Esophagus muscularis mucosa (tissue), 4 donors: ENCODE results near the gene AAR2. TPM values are rescaled to one million over a fixed set of nuclear protein-coding genes. Genes with fewer than 3 reads are reported as not detected.

Experiments
- DNase-seq: peaks from one replicate; pipeline ENCODE4 v3.0.0-alpha.2; 2017; ENCODE audit errors: extremely low spot score
- H3K27ac ChIP-seq, 4 donors: fragments of 200-600 bp; sonication (generic); replicated peaks in 1 of 4; 1 replicate in 3 of 4; 2 replicates in 1 of 4; pipeline ENCODE4 v1.5.1; 2016 to 2019; ENCODE audit warnings: mild to moderate bottlenecking in 1 of 4
- H3K27me3 ChIP-seq, 4 donors: fragments of 200-600 bp; sonication (generic); one replicate each; pipeline versions ENCODE4 v1.5.1 to v1.6.0; 2016 to 2019
- H3K36me3 ChIP-seq, 4 donors: fragments of 200-600 bp; sonication (generic); one replicate each; pipeline ENCODE4 v1.5.1; 2016 to 2019
- H3K4me1 ChIP-seq, 4 donors: fragments of 200-600 bp; sonication (generic); one replicate each; pipeline ENCODE4 v1.5.1; 2016 to 2019
- H3K4me3 ChIP-seq, 4 donors: fragments of 200-600 bp; sonication (generic); 1 replicate in 2 of 4; 2 replicates in 2 of 4; pipeline ENCODE4 v1.5.1; 2016 to 2019; ENCODE audit warnings: mild to moderate bottlenecking in 4 of 4, moderate library complexity in 1 of 4
- H3K9me3 ChIP-seq, 4 donors: fragments of 200-600 bp; sonication (generic); 1 replicate in 3 of 4; 2 replicates in 1 of 4; pipeline ENCODE4 v1.5.1; 2016 to 2019
- CTCF ChIP-seq, 3 experiments: fragments of 200-600 bp in 2 of 3; fragments of 450-650 bp in 1 of 3; sonication (generic) in 2 of 3; IDR thresholded peaks; one replicate each; pipeline ENCODE4 v1.5.1; 2017 to 2019; ENCODE audit warnings: antibody characterized with exemption in 3 of 3, mild to moderate bottlenecking in 2 of 3, moderate library complexity in 1 of 3
- EP300 ChIP-seq: sonication (generic); formaldehyde crosslinking; IDR thresholded peaks from one replicate; pipeline ENCODE4 v1.6.1; 2017; ENCODE audit warnings: antibody characterized with exemption
- POLR2A ChIP-seq: fragments of 450-650 bp; IDR thresholded peaks from one replicate; pipeline ENCODE4 v1.6.1; 2017; ENCODE audit warnings: antibody characterized with exemption, moderate library complexity, mild to moderate bottlenecking, low read depth
- POLR2AphosphoS5 ChIP-seq, 2 donors: sonication (generic); formaldehyde crosslinking; IDR thresholded peaks; one replicate each; pipeline ENCODE4 v1.6.1; 2017; ENCODE audit warnings: antibody characterized with exemption in 2 of 2
- WGBS: methylation state at CpG from one replicate; pipeline ENCODE4 v1.1.5; 2018; 5-methylcytosine and 5-hydroxymethylcytosine counted together
- intact Hi-C: fragments of 100-400 bp; cut with DNase I; formaldehyde crosslinking; loops from one replicate; pipeline ENCODE4 v1.15.1; 2023
- total RNA-seq, 4 donors: library from RNA; depleted of rRNA; stranded (reverse); fragments of >200 nt; gene quantifications; one replicate each; pipeline versions ENCODE4 v1.1.0 to v1.2.1, GENCODE V29; 2016

The AAR2 gene
- total RNA-seq, 4 donors from 2014 or later: 37.8 to 53.7 (median 47.2) TPM

GRCh38 chr20:36208257-36208656, 28.0 kb upstream of the AAR2 start:
- H3K36me3 ChIP-seq: peaks cover 0 to 81% (median 44%) of the 10 kb centered on the region in 4 donors
- H3K4me1 ChIP-seq: peaks cover 0 to 2% (median 0%) of the 10 kb centered on the region in 4 donors
- WGBS: 85% methylated on average over 10 of the region's 10 CpGs
- H3K4me3 ChIP-seq: no peak overlapping the region
- H3K27ac ChIP-seq: no peak overlapping the region
- TF ChIP-seq POLR2AphosphoS5 (IDR thresholded peaks at IDR 0.05) (no peak), EP300 (no peak), CTCF (IDR thresholded peaks at IDR 0.05) (no peak)
- no peaks in the 10 kb centered on the region for H3K27me3 ChIP-seq
- H3K9me3 ChIP-seq: no peaks in the 10 kb centered on the region
- DNase-seq: no peak
- intact Hi-C loops: no loop called here

- TF ChIP-seq EP300: no peak
- no peak for TF ChIP-seq CTCF (IDR thresholded peaks at IDR 0.05)
- TF ChIP-seq POLR2AphosphoS5 (IDR thresholded peaks at IDR 0.05): no peak
- TF ChIP-seq POLR2A: no peak
- DNase-seq: no peak
- WGBS: 97% methylated on average over 5 of the region's 5 CpGs
- intact Hi-C loops: no loop called here
- no peak overlapping the region for H3K27ac ChIP-seq
- no peaks in the 10 kb centered on the region for H3K4me1 ChIP-seq
- no peaks in the 10 kb centered on the region for H3K27me3 ChIP-seq
- H3K4me3 ChIP-seq: no peak overlapping the region
- H3K36me3 ChIP-seq: peaks cover 0 to 95% (median 54%) of the 10 kb centered on the region in 4 donors
- H3K9me3 ChIP-seq: no peaks in the 10 kb centered on the region
Observed at GRCh38 chr20:36210436-36211021, 25.7 kb upstream of the AAR2 start.

- H3K36me3 ChIP-seq: peaks cover 0 to 74% (median 38%) of the 10 kb centered on the region in 4 donors
- no peaks in the 10 kb centered on the region for H3K9me3 ChIP-seq
- WGBS: 64% methylated on average over 2 of the region's 2 CpGs
- TF ChIP-seq POLR2A (no peak), CTCF (IDR thresholded peaks at IDR 0.05) (no peak), POLR2AphosphoS5 (IDR thresholded peaks at IDR 0.05) (no peak), EP300 (no peak)
- H3K4me3 ChIP-seq: no peak overlapping the region
- no peaks in the 10 kb centered on the region for H3K4me1 ChIP-seq
- no peaks in the 10 kb centered on the region for H3K27me3 ChIP-seq
- intact Hi-C loops: no loop called here
- DNase-seq: no peak
- H3K27ac ChIP-seq: no peak overlapping the region
Observed at GRCh38 chr20:36213362-36213761, 22.9 kb upstream of the AAR2 start.

- no peak overlapping the region for H3K27ac ChIP-seq
- no peaks in the 10 kb centered on the region for H3K27me3 ChIP-seq
- no peaks in the 10 kb centered on the region for H3K4me1 ChIP-seq
- WGBS: 73% methylated on average over 5 of the region's 5 CpGs
- no peaks in the 10 kb centered on the region for H3K9me3 ChIP-seq
- no peak for DNase-seq
- peaks cover 0 to 74% (median 38%) of the 10 kb centered on the region in 4 donors for H3K36me3 ChIP-seq
- intact Hi-C loops: no loop called here
- TF ChIP-seq CTCF (IDR thresholded peaks at IDR 0.05) (peak; percentile 23 to 41 (median 25)), POLR2AphosphoS5 (IDR thresholded peaks at IDR 0.05) (no peak)
- no peak overlapping the region for H3K4me3 ChIP-seq
Observed at GRCh38 chr20:36214684-36215256, 21.5 kb upstream of the AAR2 start.

- intact Hi-C loops: no loop called here
- no peak for DNase-seq
- Histone ChIP-seq H3K9me3 (no peaks in the 10 kb centered on the region), H3K4me1 (no peaks in the 10 kb centered on the region), H3K4me3 (no peak overlapping the region), H3K36me3 (peaks cover 0 to 75% (median 38%) of the 10 kb centered on the region in 4 donors), H3K27ac (no peak overlapping the region), H3K27me3 (no peaks in the 10 kb centered on the region)
- WGBS: 86% methylated on average over 4 of the region's 4 CpGs
- TF ChIP-seq POLR2A: no peak
- TF ChIP-seq POLR2AphosphoS5 (IDR thresholded peaks at IDR 0.05): no peak
- TF ChIP-seq CTCF (IDR thresholded peaks at IDR 0.05): no peak
Observed at GRCh38 chr20:36215778-36216177, 20.5 kb upstream of the AAR2 start.
